ENCODE measurements around the gene KLC4.

The KLC4 gene

GRCh38 chr6:43052842-43053544 is 6.4 kb upstream of the KLC4 start:
- Histone ChIP-seq H3K27ac (ENCODE audit: low read depth, low read length) (peak overlapping the region; percentile 90), H3K36me3 (ENCODE audit: control insufficient read depth, insufficient read depth, low read length) (peaks cover 53% of the 10 kb centered on the region), H3K9me3 (ENCODE audit: control insufficient read depth, insufficient read depth, low read length) (no peaks in the 10 kb centered on the region), H3K27me3 (ENCODE audit: control insufficient read depth, insufficient read depth, low read length) (no peaks in the 10 kb centered on the region), H3K4me3 (ENCODE audit: low read depth, low read length) (peak overlapping the region; percentile 97), H3K9ac (ENCODE audit: low read depth, low read length) (peak overlapping the region; percentile 94), H3K4me1 (ENCODE audit: control insufficient read depth, insufficient read depth, low read length) (peaks cover 9% of the 10 kb centered on the region)

- H3K27ac ChIP-seq (ENCODE audit: low read depth, low read length): peak within 1 kb of the TSS; percentile 90
- no peaks in the 10 kb centered on the region for H3K27me3 ChIP-seq (ENCODE audit: control insufficient read depth, insufficient read depth, low read length)
- peaks cover 47% of the 10 kb centered on the region for H3K36me3 ChIP-seq (ENCODE audit: control insufficient read depth, insufficient read depth, low read length)
Measured at GRCh38 chr6:43053545-43054205, 5.8 kb upstream of the KLC4 start, which contains the start of gene CUL7. TSS of gene CUL7 (minus strand) at chr6:43053851. CDS start at chr6:43052788, 1,063 bp downstream.

GRCh38 chr6:43054206-43054943 is 5.1 kb upstream of the KLC4 start:
- Histone ChIP-seq H3K4me3 (ENCODE audit: low read depth, low read length) (peak overlapping the region; percentile 97), H3K27ac (ENCODE audit: low read depth, low read length) (peak overlapping the region; percentile 90), H3K9ac (ENCODE audit: low read depth, low read length) (no peak overlapping the region), H3K9me3 (ENCODE audit: control insufficient read depth, insufficient read depth, low read length) (no peaks in the 10 kb centered on the region), H3K4me1 (ENCODE audit: control insufficient read depth, insufficient read depth, low read length) (peaks cover 15% of the 10 kb centered on the region), H3K36me3 (ENCODE audit: control insufficient read depth, insufficient read depth, low read length) (peaks cover 41% of the 10 kb centered on the region), H3K27me3 (ENCODE audit: control insufficient read depth, insufficient read depth, low read length) (no peaks in the 10 kb centered on the region)

More at GRCh38 chr6:43053545-43054205, 5.8 kb upstream of the KLC4 start, which contains the start of gene CUL7:
- Histone ChIP-seq H3K9ac (ENCODE audit: low read depth, low read length) (peak within 1 kb of the TSS; percentile 94), H3K4me1 (ENCODE audit: control insufficient read depth, insufficient read depth, low read length) (peaks cover 15% of the 10 kb centered on the region), H3K4me3 (ENCODE audit: low read depth, low read length) (peak within 1 kb of the TSS; percentile 97), H3K9me3 (ENCODE audit: control insufficient read depth, insufficient read depth, low read length) (no peaks in the 10 kb centered on the region)

- Histone ChIP-seq H3K27ac (ENCODE audit: low read depth, low read length) (no peak overlapping the region), H3K27me3 (ENCODE audit: control insufficient read depth, insufficient read depth, low read length) (no peaks in the 10 kb centered on the region), H3K36me3 (ENCODE audit: control insufficient read depth, insufficient read depth, low read length) (peaks cover 32% of the 10 kb centered on the region), H3K4me3 (ENCODE audit: low read depth, low read length) (no peak overlapping the region), H3K4me1 (ENCODE audit: control insufficient read depth, insufficient read depth, low read length) (peaks cover 15% of the 10 kb centered on the region), H3K9me3 (ENCODE audit: control insufficient read depth, insufficient read depth, low read length) (no peaks in the 10 kb centered on the region), H3K9ac (ENCODE audit: low read depth, low read length) (no peak overlapping the region)
Measured at GRCh38 chr6:43055966-43056365, 3.5 kb upstream of the KLC4 start.

GRCh38 chr6:43058531-43058930 is 900 bp upstream of the KLC4 start:
- H3K4me1 ChIP-seq (ENCODE audit: control insufficient read depth, insufficient read depth, low read length): peaks cover 9% of the 10 kb centered on the region
- no peaks in the 10 kb centered on the region for H3K27me3 ChIP-seq (ENCODE audit: control insufficient read depth, insufficient read depth, low read length)
- no peaks in the 10 kb centered on the region for H3K9me3 ChIP-seq (ENCODE audit: control insufficient read depth, insufficient read depth, low read length)
- H3K9ac ChIP-seq (ENCODE audit: low read depth, low read length): peak overlapping the region; percentile 88
- peak overlapping the region; percentile 82 for H3K27ac ChIP-seq (ENCODE audit: low read depth, low read length)
- peak overlapping the region; percentile 98 for H3K4me3 ChIP-seq (ENCODE audit: low read depth, low read length)
- peaks cover 29% of the 10 kb centered on the region for H3K36me3 ChIP-seq (ENCODE audit: control insufficient read depth, insufficient read depth, low read length)

GRCh38 chr6:43060034-43060754 is 763 bp downstream of the KLC4 start:
- peak overlapping the region; percentile 95 for H3K27ac ChIP-seq (ENCODE audit: low read depth, low read length)
- H3K9ac ChIP-seq (ENCODE audit: low read depth, low read length): peak overlapping the region; percentile 84; the same call in 1 of the 2 replicates
- H3K4me3 ChIP-seq (ENCODE audit: low read depth, low read length): peak overlapping the region; percentile 98
- no peaks in the 10 kb centered on the region for H3K27me3 ChIP-seq (ENCODE audit: control insufficient read depth, insufficient read depth, low read length)
- peaks cover 28% of the 10 kb centered on the region for H3K36me3 ChIP-seq (ENCODE audit: control insufficient read depth, insufficient read depth, low read length)
- no peaks in the 10 kb centered on the region for H3K9me3 ChIP-seq (ENCODE audit: control insufficient read depth, insufficient read depth, low read length)
- peaks cover 6% of the 10 kb centered on the region for H3K4me1 ChIP-seq (ENCODE audit: control insufficient read depth, insufficient read depth, low read length)

GRCh38 chr6:43060755-43061633 is 1.6 kb downstream of the KLC4 start:
- peaks cover 6% of the 10 kb centered on the region for H3K4me1 ChIP-seq (ENCODE audit: control insufficient read depth, insufficient read depth, low read length)
- peak overlapping the region; percentile 98; the same call in 1 of the 2 replicates for H3K4me3 ChIP-seq (ENCODE audit: low read depth, low read length)
- H3K27me3 ChIP-seq (ENCODE audit: control insufficient read depth, insufficient read depth, low read length): no peaks in the 10 kb centered on the region
- peaks cover 24% of the 10 kb centered on the region for H3K36me3 ChIP-seq (ENCODE audit: control insufficient read depth, insufficient read depth, low read length)
- H3K9me3 ChIP-seq (ENCODE audit: control insufficient read depth, insufficient read depth, low read length): no peaks in the 10 kb centered on the region
- no peak overlapping the region for H3K9ac ChIP-seq (ENCODE audit: low read depth, low read length)
- no peak overlapping the region for H3K27ac ChIP-seq (ENCODE audit: low read depth, low read length)

- Histone ChIP-seq H3K4me3 (ENCODE audit: low read depth, low read length) (no peak overlapping the region), H3K36me3 (ENCODE audit: control insufficient read depth, insufficient read depth, low read length) (peaks cover 24% of the 10 kb centered on the region)
Measured at GRCh38 chr6:43061861-43062260, 2.4 kb downstream of the KLC4 start.

GRCh38 chr6:43062818-43063217 is 3.4 kb downstream of the KLC4 start:
- H3K4me3 ChIP-seq (ENCODE audit: low read depth, low read length): no peak overlapping the region
- H3K27ac ChIP-seq (ENCODE audit: low read depth, low read length): no peak overlapping the region
- H3K9ac ChIP-seq (ENCODE audit: low read depth, low read length): no peak overlapping the region
- no peaks in the 10 kb centered on the region for H3K27me3 ChIP-seq (ENCODE audit: control insufficient read depth, insufficient read depth, low read length)
- peaks cover 6% of the 10 kb centered on the region for H3K4me1 ChIP-seq (ENCODE audit: control insufficient read depth, insufficient read depth, low read length)
- H3K36me3 ChIP-seq (ENCODE audit: control insufficient read depth, insufficient read depth, low read length): peaks cover 19% of the 10 kb centered on the region
- no peaks in the 10 kb centered on the region for H3K9me3 ChIP-seq (ENCODE audit: control insufficient read depth, insufficient read depth, low read length)

More at GRCh38 chr6:43061861-43062260, 2.4 kb downstream of the KLC4 start:
- Histone ChIP-seq H3K9me3 (ENCODE audit: control insufficient read depth, insufficient read depth, low read length) (no peaks in the 10 kb centered on the region), H3K9ac (ENCODE audit: low read depth, low read length) (no peak overlapping the region), H3K27ac (ENCODE audit: low read depth, low read length) (no peak overlapping the region), H3K4me1 (ENCODE audit: control insufficient read depth, insufficient read depth, low read length) (peaks cover 6% of the 10 kb centered on the region), H3K27me3 (ENCODE audit: control insufficient read depth, insufficient read depth, low read length) (no peaks in the 10 kb centered on the region)

Measured in HUES48 (cell line).